Smooth muscle cell (in vitro differentiated cells): ENCODE data around the gene TPCN1. TPM values are rescaled to one million over a fixed set of nuclear protein-coding genes. Genes with fewer than 3 reads are reported as not detected.
A peak's percentile ranks its signal among the peaks of the same experiment; 100 is the strongest.

Experiments used
- DNase-seq: peaks from one replicate; lab custom pipeline; 2025; ENCODE audit not compliant: unreplicated experiment; lab: John Stamatoyannopoulos, UW
- H2AFZ ChIP-seq: fragments of 200-600 bp; sonication (generic); 2 replicates; pipeline ENCODE4 v1.6.0; 2016; ENCODE audit warnings: antibody characterized with exemption, low read depth, mild to moderate bottlenecking
- H3F3A ChIP-seq: fragments of 200-600 bp; sonication (generic); 2 replicates; pipeline ENCODE4 v1.6.0; 2017; ENCODE audit warnings: antibody characterized with exemption, low read depth
- H3K27ac ChIP-seq: fragments of 200-600 bp; sonication (generic); 2 replicates; pipeline ENCODE4 v1.5.1; 2016; ENCODE audit warnings: low read depth, mild to moderate bottlenecking
- H3K27me3 ChIP-seq: fragments of 200-600 bp; sonication (generic); 2 replicates; pipeline ENCODE4 v1.6.1; 2016; ENCODE audit warnings: low read depth, mild to moderate bottlenecking
- H3K36me3 ChIP-seq: fragments of 200-600 bp; sonication (generic); 2 replicates; pipeline ENCODE4 v1.5.1; 2016; ENCODE audit warnings: low read depth
- H3K4me1 ChIP-seq: fragments of 200-600 bp; sonication (generic); 2 replicates; pipeline ENCODE4 v1.5.1; 2016; ENCODE audit warnings: low read depth
- H3K4me2 ChIP-seq: fragments of 200-600 bp; sonication (generic); 2 replicates; pipeline ENCODE4 v1.6.0; 2016; ENCODE audit warnings: mild to moderate bottlenecking
- H3K4me3 ChIP-seq: fragments of 200-600 bp; sonication (generic); 2 replicates; pipeline ENCODE4 v1.5.1; 2016; ENCODE audit warnings: mild to moderate bottlenecking
- H3K79me2 ChIP-seq: fragments of 200-600 bp; sonication (generic); 2 replicates; pipeline ENCODE4 v1.6.0; 2016; ENCODE audit warnings: low read depth, mild to moderate bottlenecking
- H3K9ac ChIP-seq: fragments of 200-600 bp; sonication (generic); 2 replicates; pipeline ENCODE4 v1.6.0; 2016; ENCODE audit warnings: low read depth
- H3K9me3 ChIP-seq: fragments of 200-600 bp; sonication (generic); replicated peaks from 2 replicates; pipeline ENCODE4 v1.5.1; 2016; ENCODE audit warnings: low read depth
- H4K20me1 ChIP-seq: fragments of 200-600 bp; sonication (generic); 2 replicates; pipeline ENCODE4 v1.6.0; 2016; ENCODE audit warnings: low read depth
- CTCF ChIP-seq: fragments of 200-600 bp; sonication (generic); IDR thresholded peaks from 2 replicates; pipeline ENCODE4 v1.5.1; 2017; ENCODE audit warnings: borderline replicate concordance, mild to moderate bottlenecking, antibody characterized with exemption; ENCODE audit not compliant: insufficient read depth, poor library complexity, severe bottlenecking
- WGBS: methylation state at CpG from one replicate; pipeline ENCODE4 v1.1.7; 2016; ENCODE audit warnings: low lambda C conversion rate; 5-methylcytosine and 5-hydroxymethylcytosine counted together
- polyA plus RNA-seq: library from polyadenylated mRNA; unstranded; fragments of >200 nt; fragmentation: Nextera tagmentation; extraction: Ambion mirVana; gene quantifications from 2 replicates; pipeline ENCODE4 v1.2.1, GENCODE V29; 2016
- total RNA-seq: library from RNA; depleted of rRNA; stranded (reverse); fragments of >200 nt; gene quantifications from 2 replicates; pipeline ENCODE4 v1.2.3, GENCODE V29; 2014

Gene TPCN1
- total and polyA plus RNA-seq, 2 experiments from 2014 or later: 12.9 to 29.2 TPM

DNA sequence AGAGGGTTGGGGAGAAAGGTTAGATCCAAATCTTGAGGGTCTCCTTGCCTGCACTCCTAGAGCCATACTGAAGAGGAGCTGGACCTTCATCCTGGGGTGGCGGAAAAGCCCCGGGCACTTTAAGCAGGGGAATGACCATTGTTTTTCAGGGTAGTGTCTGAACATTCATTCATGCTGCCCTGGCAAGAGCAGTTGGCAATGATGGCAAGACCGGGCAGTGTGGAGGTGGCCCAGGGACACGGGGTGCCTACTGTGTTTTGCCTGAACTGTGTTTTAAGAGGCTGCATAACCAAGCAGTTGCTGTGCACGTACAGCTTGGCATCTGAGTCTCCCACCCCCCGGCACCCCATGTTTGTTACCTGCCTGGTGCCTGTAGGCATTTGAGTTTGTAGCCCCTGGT is 14.7 kb downstream of the TPCN1 start:
- no peaks in the 10 kb centered on the region for H3K79me2 ChIP-seq
- no peaks in the 10 kb centered on the region for H3K9me3 ChIP-seq
- no peak overlapping the region for H3K4me3 ChIP-seq
- H3K36me3 ChIP-seq: no peaks in the 10 kb centered on the region
- WGBS: 97% methylated on average over 6 of the region's 6 CpGs
- H3K27ac ChIP-seq: no peak overlapping the region
- peaks cover 13% of the 10 kb centered on the region for H3F3A ChIP-seq
- no peak overlapping the region for H3K9ac ChIP-seq
- H3K4me1 ChIP-seq: peaks cover 12% of the 10 kb centered on the region
- DNase-seq: no peak
- no peak overlapping the region for H2AFZ ChIP-seq
- no peaks in the 10 kb centered on the region for H4K20me1 ChIP-seq
- no peaks in the 10 kb centered on the region for H3K27me3 ChIP-seq
- TF ChIP-seq CTCF: no peak
- H3K4me2 ChIP-seq: no peak overlapping the region

DNA sequence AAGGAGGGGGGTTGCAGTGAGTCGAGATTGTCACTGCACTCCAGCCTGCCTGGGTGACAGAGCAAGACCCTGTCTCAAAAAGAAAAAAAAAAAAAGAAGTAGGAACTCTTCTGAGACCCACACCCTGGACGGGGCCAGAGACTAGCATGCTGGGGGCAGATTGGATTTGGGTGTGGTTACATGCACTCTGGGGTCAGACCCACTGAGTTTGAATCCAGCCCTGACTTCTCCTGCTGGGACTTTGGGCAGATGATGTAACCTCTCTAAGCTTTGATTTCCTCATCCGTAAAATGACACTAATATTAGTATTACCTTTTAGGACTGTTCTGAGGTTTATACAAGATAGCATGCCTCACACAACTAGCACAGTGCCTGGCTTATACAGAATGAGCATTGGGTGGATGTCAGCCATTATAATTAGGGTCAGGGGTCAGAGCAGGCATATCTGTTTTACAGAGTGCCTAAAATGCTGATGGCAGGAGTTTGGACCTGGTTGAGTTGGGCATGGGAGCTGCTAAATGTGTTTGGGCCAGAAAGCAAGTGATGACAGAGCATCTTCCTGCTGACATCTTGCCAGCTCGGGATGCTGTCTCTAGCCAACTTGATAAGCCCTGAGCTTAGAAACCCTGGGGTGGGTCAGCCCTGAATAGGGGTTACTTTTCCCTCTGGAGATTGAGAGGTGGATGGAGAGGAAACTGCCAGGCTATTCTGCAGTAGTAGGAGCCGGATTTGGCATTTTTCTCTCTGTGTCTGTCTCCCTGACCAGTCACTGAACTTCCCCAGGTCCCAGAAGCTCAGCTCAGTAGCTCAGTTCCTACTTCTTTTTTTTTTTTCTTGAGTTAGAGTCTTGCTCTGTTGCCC is 15.5 kb downstream of the TPCN1 start:
- peaks cover 16% of the 10 kb centered on the region for H3F3A ChIP-seq
- 92% methylated on average over 5 of the region's 5 CpGs for WGBS
- no peak overlapping the region for H3K4me2 ChIP-seq
- DNase-seq: no peak
- H3K79me2 ChIP-seq: no peaks in the 10 kb centered on the region
- H2AFZ ChIP-seq: no peak overlapping the region
- TF ChIP-seq CTCF: no peak
- no peak overlapping the region for H3K27ac ChIP-seq
- peaks cover 18% of the 10 kb centered on the region for H3K4me1 ChIP-seq
- no peaks in the 10 kb centered on the region for H3K27me3 ChIP-seq
- H3K36me3 ChIP-seq: no peaks in the 10 kb centered on the region
- no peaks in the 10 kb centered on the region for H3K9me3 ChIP-seq
- no peaks in the 10 kb centered on the region for H4K20me1 ChIP-seq
- no peak overlapping the region for H3K4me3 ChIP-seq
- no peak overlapping the region for H3K9ac ChIP-seq

DNA sequence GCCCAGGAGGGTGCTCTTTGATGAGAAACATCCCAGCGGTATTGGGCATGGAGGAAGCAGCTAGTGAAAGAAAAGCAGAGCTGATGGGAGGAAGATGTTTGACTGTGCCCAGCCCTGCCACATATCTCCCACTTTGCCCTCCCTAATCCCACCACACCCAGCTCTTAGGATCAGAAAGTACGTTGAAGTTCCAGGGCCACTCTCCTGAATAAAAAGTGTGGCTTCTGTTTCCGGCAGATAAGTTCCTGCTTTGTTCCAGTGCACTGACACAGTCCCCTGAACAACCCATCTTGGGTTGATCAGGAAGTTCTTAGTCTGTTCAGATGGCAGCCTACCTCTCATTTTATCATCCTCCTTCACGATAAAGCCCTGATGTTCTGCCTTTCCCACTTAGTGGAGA is 16.5 kb downstream of the TPCN1 start:
- no peak overlapping the region for H3K4me3 ChIP-seq
- no peaks in the 10 kb centered on the region for H3K79me2 ChIP-seq
- H3K9ac ChIP-seq: no peak overlapping the region
- peaks cover 11% of the 10 kb centered on the region for H3K4me1 ChIP-seq
- H3F3A ChIP-seq: peaks cover 22% of the 10 kb centered on the region
- no peaks in the 10 kb centered on the region for H3K27me3 ChIP-seq
- no peak for TF ChIP-seq CTCF
- no peak overlapping the region for H2AFZ ChIP-seq
- H3K9me3 ChIP-seq: no peaks in the 10 kb centered on the region
- H3K27ac ChIP-seq: no peak overlapping the region
- WGBS: 90% methylated on average over 4 of the region's 4 CpGs
- DNase-seq: no peak
- no peak overlapping the region for H3K4me2 ChIP-seq
- H3K36me3 ChIP-seq: no peaks in the 10 kb centered on the region
- H4K20me1 ChIP-seq: no peaks in the 10 kb centered on the region

DNA sequence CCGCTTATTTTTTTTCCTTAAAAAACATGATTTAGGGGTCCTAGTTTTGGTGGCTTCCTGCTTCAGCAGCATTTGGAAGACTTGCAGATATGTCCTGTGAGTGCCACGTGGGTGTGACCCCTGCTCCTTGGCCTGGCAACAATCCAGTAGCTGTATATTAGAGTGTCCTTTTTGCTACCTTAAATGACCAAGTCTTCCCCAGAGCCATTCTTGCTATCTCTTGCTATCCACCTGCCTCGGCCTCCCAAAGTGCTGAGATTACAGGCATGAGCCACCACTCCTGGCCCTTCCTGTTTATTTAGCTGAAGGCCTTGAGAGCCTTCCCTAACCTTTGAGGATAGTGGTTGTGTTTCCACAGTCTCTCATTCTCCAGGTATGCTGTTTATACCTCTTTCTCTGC is 17.0 kb downstream of the TPCN1 start:
- H3F3A ChIP-seq: peaks cover 22% of the 10 kb centered on the region
- no peak overlapping the region for H3K4me3 ChIP-seq
- no peaks in the 10 kb centered on the region for H3K27me3 ChIP-seq
- 90% methylated on average over 3 of the region's 3 CpGs for WGBS
- no peaks in the 10 kb centered on the region for H3K36me3 ChIP-seq
- H3K4me1 ChIP-seq: peaks cover 6% of the 10 kb centered on the region
- no peak overlapping the region for H2AFZ ChIP-seq
- H3K27ac ChIP-seq: peak overlapping the region; percentile 99
- no peaks in the 10 kb centered on the region for H3K9me3 ChIP-seq
- H4K20me1 ChIP-seq: no peaks in the 10 kb centered on the region
- H3K4me2 ChIP-seq: no peak overlapping the region
- no peak overlapping the region for H3K9ac ChIP-seq
- TF ChIP-seq CTCF: no peak
- H3K79me2 ChIP-seq: no peaks in the 10 kb centered on the region
- no peak for DNase-seq
